Mammary epithelial cell (primary cell): ENCODE data around the gene SCARB1.

ENCODE experiments used
- EZH2 ChIP-seq: IDR thresholded peaks from 2 replicates; pipeline ENCODE4 v1.6.1; 2012; ENCODE audit warnings: low read length, inconsistent platforms, borderline replicate concordance
- TF ChIP-seq, protein P1 (sequence below), 2 donors: IDR thresholded peaks in 1 of 2; conservative IDR thresholded peaks in 1 of 2; 2 replicates each; pipeline ENCODE4 v1.5.1; 2011 to 2012; ENCODE audit warnings: inconsistent platforms in 2 of 2, low read length in 2 of 2, mild to moderate bottlenecking in 2 of 2, control low read depth in 1 of 2, low read depth in 1 of 2; ENCODE audit not compliant: insufficient read depth in 1 of 2; ENCODE audit errors: extremely low read depth in 1 of 2

DNA sequence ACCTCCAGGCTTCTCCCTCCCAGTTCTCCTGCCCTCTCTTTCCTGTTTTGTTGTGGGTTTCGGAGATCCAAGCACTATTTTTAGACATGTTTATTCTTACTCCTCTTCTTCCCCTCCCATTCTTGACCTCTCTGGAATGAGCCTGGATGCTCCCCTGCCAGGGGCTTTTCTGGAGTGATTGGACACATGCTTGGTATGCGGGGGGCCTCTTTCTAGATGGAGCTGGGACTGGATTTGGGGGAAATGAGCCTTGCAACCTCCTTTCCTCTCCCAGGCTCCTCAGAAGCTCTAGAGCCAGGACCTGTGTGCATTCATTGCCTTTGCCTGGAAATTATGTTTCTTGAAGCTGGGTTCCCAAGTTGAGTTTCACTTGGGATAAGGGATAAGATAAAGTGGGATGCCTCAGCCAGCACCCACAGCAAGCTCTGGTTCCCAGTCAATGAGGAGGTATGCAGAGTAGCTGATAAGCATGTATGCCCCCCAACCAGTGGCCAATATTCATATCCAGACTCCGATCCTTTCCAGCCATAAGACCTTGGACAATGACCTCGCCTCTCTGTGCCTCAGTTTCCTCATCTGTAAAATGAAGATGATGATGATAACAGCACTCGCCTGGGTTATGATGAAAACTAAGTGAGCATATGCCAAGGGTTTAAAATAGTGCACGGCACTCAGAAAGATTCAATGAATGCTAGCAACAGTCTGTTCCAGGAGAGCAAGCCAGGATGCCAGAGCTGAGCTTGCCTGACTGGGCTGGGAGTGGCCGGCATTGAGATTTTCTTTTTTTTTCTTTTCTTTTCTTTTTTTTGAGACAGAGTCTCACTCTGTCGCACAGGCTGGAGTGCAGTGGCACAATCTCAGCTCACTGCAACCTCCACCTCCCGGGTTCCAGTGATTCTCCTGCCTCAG lies 97.8 kb downstream of the SCARB1 start:
- TF ChIP-seq, protein P1, sequence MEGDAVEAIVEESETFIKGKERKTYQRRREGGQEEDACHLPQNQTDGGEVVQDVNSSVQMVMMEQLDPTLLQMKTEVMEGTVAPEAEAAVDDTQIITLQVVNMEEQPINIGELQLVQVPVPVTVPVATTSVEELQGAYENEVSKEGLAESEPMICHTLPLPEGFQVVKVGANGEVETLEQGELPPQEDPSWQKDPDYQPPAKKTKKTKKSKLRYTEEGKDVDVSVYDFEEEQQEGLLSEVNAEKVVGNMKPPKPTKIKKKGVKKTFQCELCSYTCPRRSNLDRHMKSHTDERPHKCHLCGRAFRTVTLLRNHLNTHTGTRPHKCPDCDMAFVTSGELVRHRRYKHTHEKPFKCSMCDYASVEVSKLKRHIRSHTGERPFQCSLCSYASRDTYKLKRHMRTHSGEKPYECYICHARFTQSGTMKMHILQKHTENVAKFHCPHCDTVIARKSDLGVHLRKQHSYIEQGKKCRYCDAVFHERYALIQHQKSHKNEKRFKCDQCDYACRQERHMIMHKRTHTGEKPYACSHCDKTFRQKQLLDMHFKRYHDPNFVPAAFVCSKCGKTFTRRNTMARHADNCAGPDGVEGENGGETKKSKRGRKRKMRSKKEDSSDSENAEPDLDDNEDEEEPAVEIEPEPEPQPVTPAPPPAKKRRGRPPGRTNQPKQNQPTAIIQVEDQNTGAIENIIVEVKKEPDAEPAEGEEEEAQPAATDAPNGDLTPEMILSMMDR (conservative IDR thresholded peaks at IDR 0.05 in 1 of 2, IDR thresholded peaks at IDR 0.05 in 1 of 2; ENCODE audit: extremely low read depth in 1 of 2, insufficient read depth in 1 of 2, low read depth in 1 of 2, low read length in 2 of 2) = no peak
- no peak for TF ChIP-seq EZH2
